GM21526 (cell line): ENCODE data around the gene ATAD1.
A peak's percentile ranks its signal among the peaks of the same experiment; 100 is the strongest.
"Not testable (repeated sequence)": the region's sequence is repeated elsewhere in the genome, so short reads cannot be mapped to it uniquely, and the experiment has no call there.

Experiments
- ATAC-seq: cut with Tn5 transposase; IDR thresholded peaks from one replicate; pipeline ENCODE4 v1.9.1; 2021; ENCODE audit warnings: moderate library complexity; ENCODE audit not compliant: unreplicated experiment, low FRiP score

The ATAD1 gene

DNA sequence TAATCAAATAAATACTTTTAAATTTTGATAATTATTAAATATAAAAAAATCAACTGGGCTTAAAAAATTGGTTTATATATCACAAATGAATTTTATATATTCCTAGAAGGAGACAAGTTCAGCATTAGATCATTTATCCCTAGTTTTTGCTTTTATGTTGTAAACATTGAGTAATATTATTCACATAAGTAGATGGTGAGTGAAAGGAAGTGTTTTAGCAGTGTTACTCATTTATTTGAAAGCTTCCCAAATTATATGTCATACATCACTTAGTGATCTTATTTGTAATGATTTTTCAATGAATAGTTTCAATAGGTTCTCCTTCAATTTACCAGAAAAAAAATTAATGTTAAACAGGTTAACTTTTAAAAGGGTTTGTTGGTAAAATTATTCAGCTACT is 29.5 kb upstream of the ATAD1 start:
- ATAC-seq = no peak

DNA sequence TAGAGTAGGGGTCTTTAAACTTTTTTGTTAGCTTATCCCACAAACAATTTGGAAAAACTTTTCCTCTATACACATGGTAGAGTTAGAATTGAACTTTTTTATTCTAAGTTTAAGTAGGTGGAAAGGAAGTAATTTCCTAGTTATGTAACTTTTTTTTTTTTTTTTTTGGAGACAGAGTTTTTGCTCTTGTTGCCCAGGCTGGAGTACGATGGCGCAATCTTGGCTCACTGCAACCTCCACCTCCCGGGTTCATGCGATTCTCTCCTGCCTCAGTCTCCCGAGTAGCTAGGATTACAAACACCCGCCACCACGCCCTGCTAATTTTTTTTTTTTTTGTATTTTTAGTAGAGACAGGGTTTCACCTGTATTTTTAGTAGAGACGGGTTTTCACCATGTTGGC is 28.7 kb upstream of the ATAD1 start:
- ATAC-seq = not testable (repeated sequence)

DNA sequence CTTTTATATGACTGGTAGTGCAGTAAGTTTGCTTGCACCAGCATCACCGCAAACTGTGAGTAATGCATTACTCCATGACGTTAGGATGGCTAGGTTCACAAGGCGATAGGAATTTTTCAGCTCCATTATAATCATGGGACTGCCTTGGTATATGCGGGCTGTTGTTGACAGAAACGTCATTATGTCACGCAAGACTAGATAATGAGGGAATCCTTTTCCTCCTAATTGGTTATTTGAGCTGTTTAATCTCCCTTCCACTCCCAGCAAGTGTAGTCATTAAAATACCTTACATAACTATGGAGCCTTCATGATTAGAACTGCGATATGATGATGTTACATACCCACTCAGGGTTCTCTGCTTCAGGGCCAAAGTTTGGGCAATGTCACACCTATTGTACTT is 28.0 kb upstream of the ATAD1 start:
- ATAC-seq = no peak

DNA sequence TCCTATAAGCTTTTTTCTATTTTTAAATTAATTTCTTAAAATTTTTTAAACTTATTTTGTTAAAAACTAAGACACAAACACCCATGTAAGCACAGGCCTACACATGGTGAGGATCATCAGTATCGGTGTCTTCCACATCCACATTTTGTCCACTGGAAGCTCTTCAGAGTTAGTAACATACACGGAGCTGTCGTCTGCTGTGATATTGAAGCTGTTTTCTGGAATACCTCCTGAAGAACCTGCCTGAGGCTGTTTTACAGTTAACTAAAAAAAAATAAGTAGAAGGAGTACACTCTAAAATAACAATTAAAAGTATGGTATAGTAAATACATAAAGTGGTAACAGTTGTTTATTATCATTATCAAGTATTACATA is 27.6 kb upstream of the ATAD1 start:
- no peak for ATAC-seq

DNA sequence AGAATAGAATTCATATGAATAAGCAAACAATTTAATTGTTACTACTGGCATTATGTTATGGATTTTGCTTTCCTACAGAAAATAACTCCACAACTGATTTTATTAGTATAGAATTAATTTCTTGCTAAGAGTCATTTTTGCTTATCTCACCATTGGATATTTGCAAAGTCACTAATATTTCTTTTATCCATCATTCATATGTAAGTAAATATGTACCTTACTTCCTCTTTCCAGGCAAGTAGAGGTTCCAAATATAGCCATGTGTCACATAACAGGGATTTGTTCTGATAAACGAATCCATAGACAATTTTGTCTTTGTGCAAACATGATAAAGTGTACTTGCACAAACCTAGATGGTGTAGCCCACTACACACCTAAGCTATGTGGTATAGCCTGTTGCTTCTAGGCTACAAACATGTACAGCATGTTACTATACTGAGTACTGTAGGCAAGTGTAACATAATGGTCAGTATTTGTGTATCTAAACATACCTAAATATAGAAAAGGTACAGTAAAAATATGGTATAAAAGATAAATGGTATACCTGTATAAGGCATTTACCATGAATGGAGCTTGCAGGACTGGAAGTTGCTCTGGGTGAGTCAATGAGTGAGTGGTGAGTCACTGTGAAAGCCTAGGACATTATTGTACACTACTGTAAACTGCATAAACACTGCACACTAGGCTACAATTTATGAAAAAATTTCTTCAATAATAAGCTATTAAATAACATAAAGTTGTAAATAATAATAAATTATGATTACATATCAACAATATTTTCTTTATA is 27.0 kb upstream of the ATAD1 start:
- ATAC-seq = no peak

DNA sequence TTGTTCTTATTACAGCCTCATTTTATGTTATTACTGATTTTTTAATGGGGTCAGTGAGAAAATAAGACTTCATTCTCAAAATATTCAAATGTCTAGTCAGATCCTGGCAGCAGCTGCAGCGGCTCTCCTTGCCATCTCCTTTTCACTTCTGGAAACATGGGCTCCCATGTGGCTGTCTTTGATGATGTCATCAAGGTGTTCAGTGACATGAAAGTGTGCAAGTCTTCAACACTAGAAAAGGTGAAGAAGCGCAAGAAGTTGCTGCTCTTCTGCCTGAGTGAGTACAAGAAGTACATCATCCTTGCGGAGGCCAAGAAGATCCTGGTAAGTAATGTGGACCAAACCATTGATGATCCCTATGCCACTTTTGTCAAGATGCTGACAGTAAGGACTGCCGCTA is 25.7 kb upstream of the ATAD1 start:
- no peak for ATAC-seq

DNA sequence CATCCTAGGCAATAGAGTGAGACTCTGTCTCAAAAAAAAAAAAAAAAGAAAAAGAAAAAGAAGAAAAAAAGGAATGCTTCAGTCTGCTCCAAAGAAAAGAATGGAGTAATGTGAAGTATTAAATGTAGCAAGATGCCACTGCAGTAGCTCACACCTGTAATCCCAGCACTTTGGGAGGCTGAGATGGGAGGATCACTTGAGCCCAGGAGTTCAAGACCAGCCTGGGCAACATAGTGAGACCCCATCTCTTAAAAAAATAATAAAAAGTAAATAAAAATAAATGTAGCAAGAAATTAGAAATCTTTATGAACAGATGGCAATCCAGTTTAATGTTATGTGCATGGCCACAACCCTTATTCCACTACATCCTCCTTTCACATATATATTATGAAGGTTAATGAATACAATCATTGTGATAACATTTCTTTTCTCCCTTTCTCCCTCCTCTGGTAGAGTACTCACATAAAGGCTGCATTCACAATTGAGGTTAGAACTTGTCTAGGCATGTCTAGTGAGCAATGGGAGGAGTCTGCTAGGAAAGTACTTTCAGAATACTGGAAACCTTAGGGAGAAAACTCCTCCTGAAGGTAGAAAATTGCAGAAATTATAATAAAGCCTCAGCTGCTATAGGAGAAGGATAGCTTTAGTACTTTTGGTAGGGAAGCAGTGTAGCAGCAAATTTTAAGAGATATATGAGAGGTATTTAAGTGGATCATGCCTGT is 24.9 kb upstream of the ATAD1 start:
- ATAC-seq = no peak

DNA sequence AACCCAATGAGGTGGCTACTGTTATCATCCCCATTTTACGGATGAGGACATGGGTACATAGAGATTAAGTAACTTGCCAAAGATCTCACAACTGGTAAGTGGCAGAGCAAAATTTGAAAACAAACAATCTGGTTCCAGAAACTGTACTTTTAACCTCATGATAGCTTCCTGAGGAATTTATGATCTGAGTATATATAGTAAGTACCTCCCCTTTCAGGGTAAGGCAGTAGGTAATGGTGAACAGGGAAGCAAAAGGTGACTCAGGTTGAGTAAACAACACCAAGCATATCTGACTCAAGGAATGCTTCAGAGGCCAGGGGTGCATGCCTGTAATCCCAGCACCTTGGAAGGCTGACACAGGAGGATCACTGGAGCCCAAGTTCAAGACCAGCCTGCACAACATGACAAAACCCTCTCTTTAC is 24.2 kb upstream of the ATAD1 start:
- no peak for ATAC-seq

DNA sequence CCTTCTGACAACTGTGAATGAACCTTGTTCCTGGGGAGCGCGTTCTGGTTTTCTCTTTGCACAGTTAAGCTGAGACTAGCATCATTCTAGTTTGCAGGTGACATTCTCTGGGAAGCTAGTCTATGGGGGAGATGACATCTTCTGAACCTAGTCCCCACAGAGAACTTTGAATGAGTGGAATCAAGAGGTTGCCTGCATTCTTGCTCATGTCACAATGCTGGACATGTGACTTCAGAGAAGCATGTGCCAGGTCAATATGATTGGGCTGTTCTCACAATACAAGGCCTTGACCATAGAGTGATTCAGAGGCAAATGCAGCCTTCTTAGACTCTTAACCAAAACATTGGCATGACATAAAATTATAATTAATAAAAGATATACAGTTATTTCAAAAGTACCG is 23.2 kb upstream of the ATAD1 start:
- no peak for ATAC-seq

DNA sequence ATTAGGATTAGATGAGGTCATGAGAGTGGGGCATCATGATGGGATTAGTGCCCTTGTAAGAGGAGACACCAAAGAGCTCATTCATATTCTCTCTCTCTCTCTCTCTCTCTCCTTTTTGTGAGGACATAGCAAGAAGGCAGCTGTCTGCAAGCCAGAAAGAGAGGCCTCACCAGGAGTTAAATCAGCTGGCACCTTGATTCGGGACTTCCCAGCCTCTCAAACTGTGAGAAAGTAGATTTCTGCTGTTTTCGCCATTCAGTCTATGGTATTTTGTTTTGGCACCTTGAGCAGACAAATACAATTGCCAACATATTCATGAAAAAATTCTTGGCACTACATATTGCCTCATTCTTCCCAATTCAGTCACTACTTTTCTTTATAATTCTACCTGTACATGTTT is 20.6 kb upstream of the ATAD1 start:
- no peak for ATAC-seq

DNA sequence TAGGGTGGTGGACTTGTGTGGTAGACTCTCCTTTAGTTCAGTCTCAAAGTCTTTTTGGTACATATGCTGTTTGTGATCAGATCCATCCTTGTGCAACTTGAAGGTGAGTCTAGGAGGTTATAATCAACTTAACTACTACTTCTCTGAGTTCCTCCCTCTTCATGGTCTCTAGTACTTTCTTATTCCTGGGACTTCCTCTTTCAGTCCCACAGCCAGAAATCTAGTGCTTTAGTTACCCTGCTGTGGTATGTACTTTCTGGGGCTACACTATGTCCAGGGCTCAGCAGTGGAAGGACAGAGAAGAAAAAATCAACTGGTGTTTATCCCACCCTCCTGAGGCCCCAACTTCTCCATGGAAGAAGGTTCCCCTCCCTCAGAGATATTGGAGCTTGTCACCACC is 19.4 kb upstream of the ATAD1 start:
- ATAC-seq = no peak

DNA sequence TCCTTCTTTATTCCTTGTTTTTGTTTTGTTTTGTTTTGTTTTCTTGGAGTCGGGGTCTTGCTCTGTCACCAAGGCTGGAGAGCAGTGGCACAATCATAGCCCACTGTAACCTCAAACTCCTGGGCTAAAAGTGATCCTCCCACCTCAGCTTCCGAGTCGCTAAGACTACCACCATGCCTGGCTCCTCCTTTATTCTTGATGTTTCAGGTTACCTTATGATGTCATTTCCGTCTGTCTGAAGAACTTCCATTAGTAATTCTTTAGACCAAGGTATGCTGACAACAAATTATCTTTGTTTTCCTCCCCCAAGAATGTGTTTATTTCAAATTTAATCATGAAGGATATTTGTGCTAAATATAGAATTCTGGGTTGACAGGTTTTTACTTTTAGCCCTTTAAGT is 18.1 kb upstream of the ATAD1 start:
- no peak for ATAC-seq

DNA sequence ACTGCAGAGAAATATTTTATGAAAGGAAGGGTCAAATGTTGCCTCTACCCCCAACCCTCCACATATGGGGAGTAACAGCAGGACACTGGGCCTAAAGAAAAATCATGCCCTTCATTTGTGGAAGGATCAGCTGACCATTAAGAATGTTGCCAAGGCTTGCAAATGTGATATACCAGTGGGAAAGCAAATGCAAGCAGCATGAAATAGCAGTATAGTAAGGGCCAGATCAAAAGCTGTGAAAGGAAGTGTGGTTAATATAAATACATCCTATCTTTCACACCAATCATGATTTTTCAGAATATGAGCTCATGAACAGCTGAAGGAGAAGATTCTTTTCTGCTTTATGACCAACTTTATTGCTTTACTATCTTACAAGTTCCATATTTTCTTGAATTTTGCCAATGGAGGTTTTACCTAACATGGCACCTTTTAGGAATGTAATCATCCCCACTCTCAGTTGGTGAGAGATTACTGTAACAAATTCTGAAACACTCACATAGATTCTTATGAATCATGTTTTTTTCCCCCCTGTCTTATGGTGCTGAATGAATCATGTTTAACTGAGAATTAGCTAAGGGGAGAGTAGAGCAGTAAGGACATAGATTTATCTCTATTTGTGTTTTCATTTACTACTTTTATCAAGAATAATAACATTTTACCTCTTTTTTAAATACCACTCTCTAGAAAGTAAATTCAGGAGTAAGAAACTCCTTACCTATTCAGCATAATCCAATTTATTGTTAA is 12.1 kb upstream of the ATAD1 start:
- no peak for ATAC-seq

DNA sequence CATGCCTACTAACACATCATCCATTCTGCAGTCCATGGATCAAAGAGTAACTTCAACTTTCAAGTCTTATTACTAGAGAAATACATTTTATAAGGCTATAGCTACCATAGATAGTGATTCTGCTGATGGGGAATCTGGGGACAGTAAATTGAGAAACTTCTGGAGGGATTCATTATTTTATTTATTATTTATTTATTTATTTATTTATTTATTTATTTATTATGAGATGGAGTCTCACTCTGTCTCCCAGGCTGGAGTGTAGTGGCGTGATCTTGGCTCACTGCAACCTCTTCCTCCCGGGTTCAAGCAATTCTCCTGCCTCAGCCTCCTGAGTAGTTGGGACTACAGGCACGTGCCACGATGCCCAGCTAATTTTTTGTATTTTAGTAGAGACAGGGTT is 11.0 kb upstream of the ATAD1 start:
- not testable (repeated sequence) for ATAC-seq

DNA sequence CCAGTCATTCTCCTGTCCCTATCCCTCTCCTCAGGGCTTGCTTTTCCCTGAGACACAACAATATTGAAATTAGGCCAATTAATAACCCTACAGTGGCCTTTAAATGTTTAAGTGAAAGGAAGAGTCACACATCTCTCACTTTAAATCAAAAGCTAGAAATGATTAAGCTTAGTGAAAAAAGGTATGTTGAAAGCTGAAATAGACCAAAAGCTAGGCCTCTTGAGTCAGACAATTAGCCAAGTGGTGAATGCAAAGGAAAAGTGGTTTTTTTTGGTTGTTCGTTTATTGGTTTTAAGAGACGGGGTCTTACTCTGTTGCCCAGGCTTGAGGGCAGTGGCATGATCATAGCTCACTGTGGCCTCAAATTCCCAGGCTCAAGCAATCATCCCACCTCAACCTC is 9.7 kb upstream of the ATAD1 start:
- no peak for ATAC-seq

DNA sequence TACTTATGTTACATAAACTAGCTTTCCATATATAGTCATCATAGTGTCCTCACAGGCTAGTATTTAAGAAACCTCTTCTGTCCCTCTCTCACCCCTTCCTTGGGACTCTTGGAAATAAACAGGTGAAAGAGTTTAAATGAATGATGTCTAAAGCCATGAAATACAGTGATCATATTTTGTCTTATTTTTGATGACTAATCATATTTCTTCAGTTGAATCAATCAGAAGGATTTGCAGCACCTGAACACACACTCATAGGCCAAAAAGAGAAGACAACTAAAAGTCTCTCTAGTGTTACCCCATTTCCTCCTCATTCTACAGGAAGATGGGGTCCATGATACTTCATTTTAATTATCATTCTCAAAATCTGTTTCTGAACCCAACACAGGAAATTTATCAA is 8.6 kb upstream of the ATAD1 start:
- no peak for ATAC-seq

DNA sequence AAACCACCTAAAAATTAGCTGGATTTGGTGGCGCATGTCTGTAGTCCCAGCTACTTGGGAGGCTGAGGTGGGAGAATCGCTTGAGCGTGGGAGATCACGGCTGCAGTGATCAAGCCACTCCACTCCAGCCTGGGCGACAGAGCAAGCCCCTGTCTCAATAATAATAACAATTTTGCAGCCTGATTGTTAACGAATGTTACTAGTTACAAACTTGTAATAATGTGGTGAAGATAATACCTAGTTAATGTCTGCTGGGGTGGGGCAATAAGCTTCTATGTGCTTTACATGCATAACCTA is 1.2 kb upstream of the ATAD1 start:
- no peak for ATAC-seq

DNA sequence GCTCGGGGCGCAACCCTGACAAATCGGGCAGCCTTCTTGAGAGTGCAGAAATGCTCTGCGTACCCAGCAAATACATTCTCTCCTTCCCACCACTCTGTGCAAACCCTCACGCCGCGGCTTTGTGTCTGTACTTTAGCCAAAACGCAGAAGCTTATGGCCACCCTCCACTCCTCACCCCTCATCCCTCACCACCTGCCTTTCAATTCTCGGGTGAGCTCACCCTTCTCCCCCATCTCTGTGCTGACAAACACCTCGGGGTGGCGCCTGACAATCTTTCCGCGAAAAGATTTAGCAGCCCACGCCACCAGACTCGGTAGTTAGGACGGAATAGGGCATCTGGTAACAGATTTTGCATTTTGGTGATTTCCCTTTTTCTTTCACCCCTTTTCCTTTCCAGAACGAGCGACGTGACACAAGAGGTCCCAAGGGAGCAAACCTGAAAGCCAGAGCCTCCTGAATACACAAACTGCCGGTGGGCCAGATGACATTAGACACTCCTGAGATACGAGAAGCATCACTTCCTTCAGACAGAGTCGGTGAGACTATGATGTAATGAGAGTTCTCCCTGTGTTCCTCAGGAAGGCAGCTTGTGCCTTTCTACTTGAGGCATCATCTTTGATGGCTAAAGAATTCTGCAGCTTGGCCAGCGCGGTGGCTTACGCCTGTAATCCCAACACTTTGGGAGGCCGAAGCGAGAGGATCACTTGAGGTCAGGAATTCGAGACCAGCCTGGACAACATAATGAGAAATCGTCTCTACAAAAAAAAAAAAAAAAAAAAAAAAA is 671 bp upstream of the ATAD1 start:
- peak; percentile 45 for ATAC-seq

DNA sequence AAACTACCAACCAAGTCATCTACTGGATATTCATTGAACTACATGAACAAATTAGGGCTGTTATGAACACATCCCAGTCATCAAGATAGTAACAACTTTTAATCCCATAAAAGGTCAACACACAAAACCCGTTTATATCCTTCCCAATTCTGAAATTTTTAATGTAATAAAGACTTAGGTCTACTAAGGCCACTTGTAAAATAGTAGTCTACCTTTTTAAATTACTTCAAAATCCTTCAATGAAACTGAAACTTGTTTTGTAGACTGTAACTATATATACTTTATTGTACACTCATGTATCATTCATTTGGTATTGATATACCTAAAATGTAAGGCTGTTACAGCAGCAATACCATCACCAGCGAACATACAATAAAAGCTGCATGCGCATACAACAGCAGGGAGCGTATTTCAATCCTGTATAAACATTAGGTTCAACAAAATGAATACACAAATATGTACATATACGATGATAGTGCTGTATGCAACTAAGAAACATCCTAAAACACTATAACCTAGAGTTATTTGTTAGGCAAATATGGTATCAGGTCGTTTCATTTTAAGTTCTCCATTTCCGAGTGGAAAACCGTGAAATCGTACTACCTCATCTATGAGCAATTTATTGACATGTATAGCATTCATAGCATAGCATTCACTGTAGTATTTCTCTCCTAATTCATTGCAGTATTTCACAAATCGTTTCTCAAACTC is 973 bp downstream of the ATAD1 start:
- ATAC-seq = no peak

DNA sequence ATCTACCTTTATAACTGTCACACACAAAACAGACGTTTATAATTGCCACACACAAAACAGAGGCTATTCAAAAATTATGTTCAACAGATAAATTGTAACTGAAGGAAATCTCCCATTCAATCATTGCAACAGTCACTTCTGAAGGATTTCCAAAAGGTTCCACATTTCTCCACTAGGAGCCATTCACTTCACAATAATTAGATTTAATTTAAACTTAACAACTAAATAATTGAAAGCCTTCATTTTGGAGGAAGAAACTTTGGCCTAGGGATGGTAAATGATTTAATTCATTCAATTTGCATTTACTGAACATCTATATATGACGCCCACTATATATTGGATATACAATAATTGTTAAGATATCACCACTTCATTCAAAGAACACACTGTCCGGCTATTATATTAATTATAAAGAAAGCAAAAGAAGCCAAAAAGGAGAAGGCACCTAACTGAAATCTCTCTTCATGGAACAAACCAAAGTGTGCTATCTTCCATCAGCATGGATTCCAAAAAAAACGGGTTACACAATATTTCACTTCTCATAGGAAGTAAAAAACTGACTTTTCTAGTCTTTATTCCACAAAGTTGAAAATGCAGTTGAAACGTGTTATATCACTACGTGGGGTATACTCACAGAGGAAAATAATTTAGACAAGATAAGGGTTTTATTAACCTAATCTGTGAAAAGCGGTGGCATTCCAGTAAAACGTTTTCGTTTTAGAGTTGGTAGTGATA is 1.7 kb downstream of the ATAD1 start:
- ATAC-seq = no peak
